ENCODE results near the gene GBF1. TPM values are rescaled to one million over a fixed set of nuclear protein-coding genes. Genes with fewer than 3 reads are reported as not detected.

Gene GBF1
- total RNA-seq, 1 experiment from 2014 or later = 50.6 TPM

- no peaks in the 10 kb centered on the region for H3K27me3 Mint-ChIP-seq (ENCODE audit: insufficient read depth, unreplicated experiment)
- CTCF ChIA-PET = interaction anchor here (0.6 to 10.5 kb wide), 33 partner anchors 10 to 322 kb away, joined by 3 to 137 read pairs (median 4); partner anchors contain the start of genes C10orf95, ELOVL3, FBXL15 and GBF1
Measured at GRCh38 chr10:102400076-102400475, 154.7 kb downstream of the GBF1 start.

GRCh38 chr10:102400598-102401341 is 155.4 kb downstream of the GBF1 start:
- BruUV-seq (replicated peaks) = no TSS peak
- H3K9me3 Mint-ChIP-seq (ENCODE audit: unreplicated experiment) = no peaks in the 10 kb centered on the region
- DNase-seq (ENCODE audit: unreplicated experiment) = no peak
- H3K4me3 Mint-ChIP-seq (ENCODE audit: unreplicated experiment) = peak overlapping the region; percentile 48
- peaks cover 50% of the 10 kb centered on the region for H3K36me3 Mint-ChIP-seq (ENCODE audit: insufficient read depth, unreplicated experiment)
- no peak overlapping the region for H3K27ac Mint-ChIP-seq (ENCODE audit: low read depth, unreplicated experiment)
- TF ChIP-seq CTCF (IDR thresholded peaks at IDR 0.05; ENCODE audit: unreplicated experiment) = no peak
- intact Hi-C loops (cut with micrococcal nuclease) = no loop called here
- ChIA-PET CTCF (interaction anchor here (0.6 to 10.5 kb wide), 19 partner anchors 9 to 322 kb away, joined by 3 to 137 read pairs (median 4); partner anchors contain the start of genes C10orf95 and FBXL15), POLR2A (interaction anchor here (1.2 to 8.4 kb wide), 3 partner anchors 21 to 171 kb away, joined by 4 to 90 read pairs (median 5); partner anchors contain the start of genes C10orf95 and FBXL15)
- H3K27me3 Mint-ChIP-seq (ENCODE audit: insufficient read depth, unreplicated experiment) = no peaks in the 10 kb centered on the region
- peaks cover 23% of the 10 kb centered on the region for H3K4me1 Mint-ChIP-seq (ENCODE audit: insufficient read depth, unreplicated experiment)

More at GRCh38 chr10:102400076-102400475, 154.7 kb downstream of the GBF1 start:
- no peak overlapping the region for H3K4me3 Mint-ChIP-seq (ENCODE audit: unreplicated experiment)
- no peak for DNase-seq (ENCODE audit: unreplicated experiment)
- no peak for TF ChIP-seq CTCF (IDR thresholded peaks at IDR 0.05; ENCODE audit: unreplicated experiment)
- peaks cover 50% of the 10 kb centered on the region for H3K36me3 Mint-ChIP-seq (ENCODE audit: insufficient read depth, unreplicated experiment)
- H3K9me3 Mint-ChIP-seq (ENCODE audit: unreplicated experiment) = no peaks in the 10 kb centered on the region
- intact Hi-C loops (cut with micrococcal nuclease) = no loop called here
- BruUV-seq (replicated peaks) = no TSS peak
- peaks cover 23% of the 10 kb centered on the region for H3K4me1 Mint-ChIP-seq (ENCODE audit: insufficient read depth, unreplicated experiment)
- H3K27ac Mint-ChIP-seq (ENCODE audit: low read depth, unreplicated experiment) = no peak overlapping the region
- POLR2A ChIA-PET = interaction anchor here (0.5 to 8.4 kb wide), 6 partner anchors 22 to 285 kb away, joined by 3 to 90 read pairs (median 5); partner anchors contain the start of genes C10orf95 and FBXL15

- Mint-ChIP-seq H3K4me1 (ENCODE audit: insufficient read depth, unreplicated experiment) (peaks cover 23% of the 10 kb centered on the region), H3K27ac (ENCODE audit: low read depth, unreplicated experiment) (no peak overlapping the region), H3K27me3 (ENCODE audit: insufficient read depth, unreplicated experiment) (no peaks in the 10 kb centered on the region), H3K4me3 (ENCODE audit: unreplicated experiment) (peak overlapping the region; percentile 48), H3K9me3 (ENCODE audit: unreplicated experiment) (no peaks in the 10 kb centered on the region), H3K36me3 (ENCODE audit: insufficient read depth, unreplicated experiment) (peaks cover 50% of the 10 kb centered on the region)
- no peak for DNase-seq (ENCODE audit: unreplicated experiment)
- CTCF ChIA-PET = interaction anchor here (0.9 to 10.5 kb wide), 6 partner anchors 10 to 232 kb away, joined by 3 to 137 read pairs (median 13); partner anchors contain the start of gene FBXL15
- POLR2A ChIA-PET = interaction anchor here (0.7 to 8.4 kb wide), 8 partner anchors 7 to 172 kb away, joined by 3 to 90 read pairs (median 4); partner anchors contain the start of genes C10orf95, CUEDC2 and FBXL15
- no TSS peak for BruUV-seq (replicated peaks)
- intact Hi-C loops (cut with micrococcal nuclease) = no loop called here
- TF ChIP-seq CTCF (IDR thresholded peaks at IDR 0.05; ENCODE audit: unreplicated experiment) = no peak
Measured at GRCh38 chr10:102401342-102401654, 156.0 kb downstream of the GBF1 start.
